Measurements from ENCODE around the gene CRYBG3. TPM values are rescaled to one million over a fixed set of nuclear protein-coding genes. Genes with fewer than 3 reads are reported as not detected.

The CRYBG3 gene
- total and polyA plus RNA-seq, 4 donors: 3.8 to 64.0 (median 15.3) TPM

- 64 to 71% methylated on average over 2 of the region's 2 CpGs for WGBS, 2 donors
- H3K27ac ChIP-seq (ENCODE audit: low read depth in 1 of 2, low read length in 1 of 2): no peak overlapping the region
These were observed 62.8 kb downstream of the CRYBG3 start for GRCh38 chr3:97884586-97885123.

GRCh38 chr3:97885931-97886824 is 64.4 kb downstream of the CRYBG3 start:
- Histone ChIP-seq H3K4me1 (ENCODE audit: control insufficient read depth in 5 of 5, insufficient read depth in 5 of 5, low read length in 5 of 5) (peaks cover 0 to 23% (median 14%) of the 10 kb centered on the region in 5 donors), H3K9ac (ENCODE audit: insufficient read depth in 1 of 2, low read length in 2 of 2) (no peak overlapping the region), H3K36me3 (ENCODE audit: control insufficient read depth in 4 of 4, insufficient read depth in 4 of 4, low read length in 4 of 4) (peaks cover 7 to 33% (median 16%) of the 10 kb centered on the region in 4 donors), H3K9me3 (ENCODE audit: control insufficient read depth in 4 of 4, insufficient read depth in 3 of 4, low read length in 3 of 4) (no peaks in the 10 kb centered on the region), H3K4me3 (no peak overlapping the region), H3K27me3 (ENCODE audit: control insufficient read depth in 3 of 3, insufficient read depth in 3 of 3, low read length in 2 of 3) (no peaks in the 10 kb centered on the region), H3K27ac (ENCODE audit: low read depth in 1 of 2, low read length in 1 of 2) (peak overlapping the region in 1 of 2 donors; percentile 53)
- TF ChIP-seq, protein P1, sequence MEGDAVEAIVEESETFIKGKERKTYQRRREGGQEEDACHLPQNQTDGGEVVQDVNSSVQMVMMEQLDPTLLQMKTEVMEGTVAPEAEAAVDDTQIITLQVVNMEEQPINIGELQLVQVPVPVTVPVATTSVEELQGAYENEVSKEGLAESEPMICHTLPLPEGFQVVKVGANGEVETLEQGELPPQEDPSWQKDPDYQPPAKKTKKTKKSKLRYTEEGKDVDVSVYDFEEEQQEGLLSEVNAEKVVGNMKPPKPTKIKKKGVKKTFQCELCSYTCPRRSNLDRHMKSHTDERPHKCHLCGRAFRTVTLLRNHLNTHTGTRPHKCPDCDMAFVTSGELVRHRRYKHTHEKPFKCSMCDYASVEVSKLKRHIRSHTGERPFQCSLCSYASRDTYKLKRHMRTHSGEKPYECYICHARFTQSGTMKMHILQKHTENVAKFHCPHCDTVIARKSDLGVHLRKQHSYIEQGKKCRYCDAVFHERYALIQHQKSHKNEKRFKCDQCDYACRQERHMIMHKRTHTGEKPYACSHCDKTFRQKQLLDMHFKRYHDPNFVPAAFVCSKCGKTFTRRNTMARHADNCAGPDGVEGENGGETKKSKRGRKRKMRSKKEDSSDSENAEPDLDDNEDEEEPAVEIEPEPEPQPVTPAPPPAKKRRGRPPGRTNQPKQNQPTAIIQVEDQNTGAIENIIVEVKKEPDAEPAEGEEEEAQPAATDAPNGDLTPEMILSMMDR (IDR thresholded peaks at IDR 0.05; ENCODE audit: control extremely low read depth, extremely low read depth): no peak
- peak in 1 of 3 donors; percentile 19 for DNase-seq
- no peak for ATAC-seq (ENCODE audit: insufficient read depth, low FRiP score)
- WGBS, 2 donors: 68 to 83% methylated on average over 3 of the region's 3 CpGs

More at GRCh38 chr3:97884586-97885123, 62.8 kb downstream of the CRYBG3 start:
- TF ChIP-seq, protein P1 (IDR thresholded peaks at IDR 0.05; ENCODE audit: control extremely low read depth, extremely low read depth): no peak
- peak in 2 of 3 donors; percentile 52 to 65 for DNase-seq
- Histone ChIP-seq H3K4me3 (no peak overlapping the region), H3K27me3 (ENCODE audit: control insufficient read depth in 3 of 3, insufficient read depth in 3 of 3, low read length in 2 of 3) (no peaks in the 10 kb centered on the region), H3K9ac (ENCODE audit: insufficient read depth in 1 of 2, low read length in 2 of 2) (no peak overlapping the region), H3K9me3 (ENCODE audit: control insufficient read depth in 4 of 4, insufficient read depth in 3 of 4, low read length in 3 of 4) (no peaks in the 10 kb centered on the region), H3K4me1 (ENCODE audit: control insufficient read depth in 5 of 5, insufficient read depth in 5 of 5, low read length in 5 of 5) (peaks cover 0 to 23% (median 14%) of the 10 kb centered on the region in 5 donors), H3K36me3 (ENCODE audit: control insufficient read depth in 4 of 4, insufficient read depth in 4 of 4, low read length in 4 of 4) (peaks cover 7 to 35% (median 20%) of the 10 kb centered on the region in 4 donors)
- ATAC-seq (ENCODE audit: insufficient read depth, low FRiP score): no peak

DNA sequence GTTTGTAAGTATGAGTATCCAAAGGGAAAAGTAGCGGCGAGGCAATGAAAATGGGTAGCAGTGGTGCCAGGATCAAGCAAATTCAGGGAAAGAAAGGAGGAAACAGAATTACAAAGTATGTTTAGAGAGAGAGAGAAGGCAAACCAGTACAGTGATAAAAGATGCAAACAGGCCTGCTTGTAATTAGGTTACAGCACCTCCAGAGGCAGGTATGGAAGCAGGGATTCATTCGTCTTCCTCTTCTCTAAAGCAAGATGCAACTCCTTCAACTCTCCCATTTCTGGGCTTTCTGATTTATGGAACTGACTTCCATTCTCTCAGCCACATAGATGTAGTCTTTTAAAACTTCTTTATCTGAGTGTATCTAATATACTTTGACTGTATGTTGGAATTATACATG is 68.0 kb downstream of the CRYBG3 start:
- ATAC-seq (ENCODE audit: insufficient read depth, low FRiP score) (no peak), DNase-seq (no peak)
- no peak overlapping the region for H3K4me3 ChIP-seq
- H3K27me3 ChIP-seq (ENCODE audit: control insufficient read depth in 3 of 3, insufficient read depth in 3 of 3, low read length in 2 of 3): no peaks in the 10 kb centered on the region
- peaks cover 0 to 8% (median 4%) of the 10 kb centered on the region in 5 donors for H3K4me1 ChIP-seq (ENCODE audit: control insufficient read depth in 5 of 5, insufficient read depth in 5 of 5, low read length in 5 of 5)
- H3K27ac ChIP-seq (ENCODE audit: low read depth in 1 of 2, low read length in 1 of 2): no peak overlapping the region
- H3K9me3 ChIP-seq (ENCODE audit: control insufficient read depth in 4 of 4, insufficient read depth in 3 of 4, low read length in 3 of 4): no peaks in the 10 kb centered on the region
- peaks cover 8 to 36% (median 18%) of the 10 kb centered on the region in 4 donors for H3K36me3 ChIP-seq (ENCODE audit: control insufficient read depth in 4 of 4, insufficient read depth in 4 of 4, low read length in 4 of 4)
- TF ChIP-seq, protein P1 (IDR thresholded peaks at IDR 0.05; ENCODE audit: control extremely low read depth, extremely low read depth): no peak
- H3K9ac ChIP-seq (ENCODE audit: insufficient read depth in 1 of 2, low read length in 2 of 2): no peak overlapping the region
- 90 to 97% methylated on average over 3 of the region's 3 CpGs for WGBS, 2 donors
